Endothelial cell of umbilical vein (primary cell): Measurements from ENCODE around the gene CNPY3. TPM values are rescaled to one million over a fixed set of nuclear protein-coding genes. Genes with fewer than 3 reads are reported as not detected.

Experiments
- BruUV-seq: library from RNA; stranded (reverse); fragments of 400-500 nt; replicated peaks from 2 replicates; lab custom pipeline; 2021; lab: Mats Ljungman, UMichigan
- CTCF ChIA-PET: fragments of 300-600, 350-600 bp; sonication (Branson Sonifier 250); formaldehyde crosslinking; loops from one replicate; lab custom pipeline; 2021; ENCODE audit warnings: antibody characterized with exemption, inconsistent platforms; lab: Charles Lee
- POLR2A ChIA-PET: fragments of 300-600, 350-600 bp; sonication (Branson Sonifier 250); formaldehyde crosslinking; loops from one replicate; lab custom pipeline; 2021; ENCODE audit warnings: antibody characterized with exemption, inconsistent platforms; lab: Charles Lee
- DNase-seq: peaks from one replicate; pipeline ENCODE4 v3.0.0-alpha.2; 2011; ENCODE audit warnings: low read depth, low spot score
- FAIRE-seq: peaks from 2 replicates; lab custom pipeline; 2011; peaks lifted over from hg19 to GRCh38; lab: Jason Lieb, UNC
- H2AFZ ChIP-seq: 2 replicates; pipeline ENCODE4 v1.6.0; 2012; ENCODE audit warnings: low read depth, low read length, control low read depth, inconsistent platforms
- H3K27ac ChIP-seq: 2 replicates; pipeline ENCODE4 v1.5.1; 2011; ENCODE audit warnings: low read depth, mild to moderate bottlenecking, control low read depth, low read length, moderate library complexity; ENCODE audit not compliant: insufficient read depth
- H3K27me3 ChIP-seq, 2 experiments: 2 replicates each; pipeline versions ENCODE4 v1.6.0 to v1.6.1; 2011; ENCODE audit warnings: low read length in 2 of 2, mixed read lengths in 1 of 2; ENCODE audit not compliant: control insufficient read depth in 2 of 2, insufficient read depth in 2 of 2
- H3K36me3 ChIP-seq, 2 experiments: 2 replicates in 1 of 2; 3 replicates in 1 of 2; pipeline ENCODE4 v1.5.1; 2011; ENCODE audit warnings: low read length in 2 of 2, mild to moderate bottlenecking in 1 of 2, moderate library complexity in 1 of 2; ENCODE audit not compliant: control insufficient read depth in 2 of 2, insufficient read depth in 2 of 2; ENCODE audit errors: extremely low read depth in 1 of 2
- H3K4me1 ChIP-seq: 3 replicates; pipeline ENCODE4 v1.5.1; 2011; ENCODE audit warnings: mild to moderate bottlenecking, low read length; ENCODE audit not compliant: control insufficient read depth, insufficient read depth; ENCODE audit errors: extremely low read depth
- H3K4me2 ChIP-seq: 2 replicates; pipeline ENCODE4 v1.6.1; 2011; ENCODE audit warnings: low read length, control low read depth, mixed read lengths; ENCODE audit not compliant: insufficient read depth
- H3K4me3 ChIP-seq, 3 experiments: fragments of 200-600 bp in 1 of 3; sonication (generic), shearing (Covaris generic) in 1 of 3; replicated peaks in 1 of 3; 2 replicates each; pipeline ENCODE4 v1.5.1; 2011 to 2016; ENCODE audit warnings: control low read depth in 3 of 3, low read length in 3 of 3, mild to moderate bottlenecking in 2 of 3, inconsistent platforms in 1 of 3, low read depth in 1 of 3, moderate library complexity in 1 of 3; ENCODE audit not compliant: insufficient read depth in 1 of 3
- H3K79me2 ChIP-seq: 2 replicates; pipeline ENCODE4 v1.6.0; 2012; ENCODE audit warnings: low read length, inconsistent platforms; ENCODE audit not compliant: control insufficient read depth, insufficient read depth
- H3K9ac ChIP-seq: replicated peaks from 2 replicates; pipeline ENCODE3; 2011; ENCODE audit warnings: low read length, control low read depth; ENCODE audit not compliant: insufficient read depth; ENCODE audit errors: extremely low read depth
- H3K9me1 ChIP-seq: replicated peaks from 3 replicates; pipeline ENCODE4 v1.6.0; 2011; ENCODE audit warnings: mild to moderate bottlenecking, low read length; ENCODE audit not compliant: control insufficient read depth, insufficient read depth; ENCODE audit errors: extremely low read depth
- H3K9me3 ChIP-seq: replicated peaks from 2 replicates; pipeline ENCODE4 v1.5.1; 2012; ENCODE audit warnings: low read length, inconsistent platforms; ENCODE audit not compliant: control insufficient read depth, insufficient read depth
- H4K20me1 ChIP-seq: replicated peaks from 2 replicates; pipeline ENCODE3; 2011; ENCODE audit warnings: mild to moderate bottlenecking, low read length; ENCODE audit not compliant: control insufficient read depth, insufficient read depth; ENCODE audit errors: extremely low read depth
- EZH2 ChIP-seq: IDR thresholded peaks from 2 replicates; pipeline ENCODE4 v1.6.1; 2012; ENCODE audit warnings: borderline replicate concordance, low read depth, mild to moderate bottlenecking, moderate library complexity, low read length, inconsistent platforms; ENCODE audit not compliant: severe bottlenecking
- FOS ChIP-seq: IDR thresholded peaks from 2 replicates; pipeline ENCODE4 v1.6.1; 2011; ENCODE audit warnings: mild to moderate bottlenecking, low read length, moderate library complexity, borderline replicate concordance; ENCODE audit not compliant: insufficient read depth
- GATA2 ChIP-seq: IDR thresholded peaks from 2 replicates; pipeline ENCODE4 v1.7.0; 2011; ENCODE audit warnings: low read depth, mild to moderate bottlenecking, moderate library complexity, mixed read lengths, low read length; ENCODE audit not compliant: insufficient read length, insufficient read depth
- JUN ChIP-seq: IDR thresholded peaks from 2 replicates; pipeline ENCODE4 v1.6.1; 2011; ENCODE audit warnings: borderline replicate concordance, low read depth; ENCODE audit not compliant: insufficient read length, insufficient read depth
- MYC ChIP-seq: IDR thresholded peaks from one replicate; pipeline ENCODE4 v1.6.1; 2011; ENCODE audit warnings: mild to moderate bottlenecking, low read depth, low read length
- POLR2A ChIP-seq: IDR thresholded peaks from 2 replicates; pipeline ENCODE4 v1.6.1; 2012; ENCODE audit warnings: low read depth, mild to moderate bottlenecking, control low read depth, low read length
- POLR2AphosphoS5 ChIP-seq: IDR thresholded peaks from 2 replicates; pipeline ENCODE4 v1.6.1; 2012; ENCODE audit warnings: low read depth, mild to moderate bottlenecking, control low read depth, low read length, moderate library complexity; ENCODE audit not compliant: insufficient read depth
- dilution Hi-C: fragments of 300-500 bp; cut with MboI; formaldehyde crosslinking; loops from one replicate; pipeline ENCODE4 v1.15.0; 2019; ENCODE audit warnings: low sequenced_read_pairs; ENCODE audit not compliant: extremely low pct_ligation_motif_present
- intact Hi-C: fragments of 100-400 bp; cut with micrococcal nuclease; formaldehyde crosslinking; loops from one replicate; pipeline ENCODE4 v1.10.0; 2022
- polyA plus RNA-seq, 4 experiments: library from polyadenylated mRNA; depleted of rRNA in 3 of 4; stranded (reverse) in 3 of 4; unstranded in 1 of 4; fragments of >200 nt; gene quantifications; 2 replicates each; pipeline versions ENCODE4 v1.2.1 to v1.2.3, GENCODE V29; 2011 to 2012; ENCODE audit warnings: missing spikeins in 1 of 4
- total RNA-seq: library from RNA; stranded (reverse); gene quantifications from 2 replicates; pipeline ENCODE4 v1.2.3, GENCODE V29; 2021
- TF ChIP-seq, protein P1 (sequence below): IDR thresholded peaks from 2 replicates; pipeline ENCODE4 v1.6.1; 2011; ENCODE audit not compliant: insufficient read depth, insufficient read length
- TF ChIP-seq, protein P2 (sequence below), 2 donors: IDR thresholded peaks; 1 replicate in 1 of 2; 2 replicates in 1 of 2; pipeline ENCODE4 v1.5.1; 2011; ENCODE audit warnings: low read length in 2 of 2, mild to moderate bottlenecking in 2 of 2, moderate library complexity in 2 of 2, control low read depth in 1 of 2, inconsistent platforms in 1 of 2, low read depth in 1 of 2; ENCODE audit not compliant: insufficient read depth in 1 of 2; ENCODE audit errors: extremely low read depth in 1 of 2

Gene CNPY3
- total and polyA plus RNA-seq, 2 donors (not counting 3 experiments of a cell fraction or from before 2014, with no cell fraction given) = 40.8 to 53.1 TPM

DNA sequence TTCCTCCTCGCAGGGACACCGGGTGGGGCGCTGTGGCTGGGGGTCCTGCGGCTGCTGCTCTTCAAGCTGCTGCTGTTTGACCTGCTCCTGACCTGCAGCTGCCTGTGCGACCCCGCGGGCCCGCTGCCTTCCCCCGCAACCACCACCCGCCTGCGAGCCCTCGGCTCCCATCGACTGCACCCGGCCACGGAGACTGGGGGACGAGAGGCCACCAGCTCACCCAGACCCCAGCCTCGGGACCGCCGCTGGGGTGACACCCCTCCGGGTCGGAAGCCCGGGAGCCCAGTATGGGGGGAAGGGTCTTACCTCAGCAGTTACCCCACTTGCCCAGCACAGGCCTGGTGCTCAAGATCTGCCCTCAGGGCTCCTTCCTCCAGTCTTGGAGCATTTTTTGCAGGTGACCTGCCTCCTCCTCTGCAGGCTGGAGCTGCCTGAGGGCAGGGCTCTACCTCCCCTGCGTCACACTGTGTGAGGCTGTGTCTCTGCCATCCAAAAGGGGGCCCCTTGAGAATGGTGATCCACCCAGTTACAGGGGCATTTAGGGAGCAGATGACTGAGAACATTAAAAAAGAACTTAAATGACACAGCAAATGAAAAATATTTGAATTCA is 3.9 kb upstream of the CNPY3 start:
- no peaks in the 10 kb centered on the region for H4K20me1 ChIP-seq
- H3K9me3 ChIP-seq = no peaks in the 10 kb centered on the region
- FAIRE-seq (no peak), DNase-seq (no peak)
- H3K4me3 ChIP-seq = no peak overlapping the region
- no peak overlapping the region for H3K27ac ChIP-seq
- H3K9ac ChIP-seq = no peak overlapping the region
- ChIA-PET POLR2A (no interaction called here), CTCF (no interaction called here)
- no peak overlapping the region for H3K4me2 ChIP-seq
- dilution Hi-C loops (no loop called here), intact Hi-C loops (no loop called here)
- no peak overlapping the region for H2AFZ ChIP-seq
- H3K79me2 ChIP-seq = peaks cover 3% of the 10 kb centered on the region
- BruUV-seq = no TSS peak
- H3K27me3 ChIP-seq = peaks cover 0 to 3% of the 10 kb centered on the region in 2 experiments
- TF ChIP-seq MYC (no peak), FOS (no peak), EZH2 (no peak), POLR2A (no peak), GATA2 (no peak), POLR2AphosphoS5 (no peak), JUN (no peak)
- TF ChIP-seq, protein P1, sequence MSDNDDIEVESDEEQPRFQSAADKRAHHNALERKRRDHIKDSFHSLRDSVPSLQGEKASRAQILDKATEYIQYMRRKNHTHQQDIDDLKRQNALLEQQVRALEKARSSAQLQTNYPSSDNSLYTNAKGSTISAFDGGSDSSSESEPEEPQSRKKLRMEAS = no peak
- TF ChIP-seq, protein P2, sequence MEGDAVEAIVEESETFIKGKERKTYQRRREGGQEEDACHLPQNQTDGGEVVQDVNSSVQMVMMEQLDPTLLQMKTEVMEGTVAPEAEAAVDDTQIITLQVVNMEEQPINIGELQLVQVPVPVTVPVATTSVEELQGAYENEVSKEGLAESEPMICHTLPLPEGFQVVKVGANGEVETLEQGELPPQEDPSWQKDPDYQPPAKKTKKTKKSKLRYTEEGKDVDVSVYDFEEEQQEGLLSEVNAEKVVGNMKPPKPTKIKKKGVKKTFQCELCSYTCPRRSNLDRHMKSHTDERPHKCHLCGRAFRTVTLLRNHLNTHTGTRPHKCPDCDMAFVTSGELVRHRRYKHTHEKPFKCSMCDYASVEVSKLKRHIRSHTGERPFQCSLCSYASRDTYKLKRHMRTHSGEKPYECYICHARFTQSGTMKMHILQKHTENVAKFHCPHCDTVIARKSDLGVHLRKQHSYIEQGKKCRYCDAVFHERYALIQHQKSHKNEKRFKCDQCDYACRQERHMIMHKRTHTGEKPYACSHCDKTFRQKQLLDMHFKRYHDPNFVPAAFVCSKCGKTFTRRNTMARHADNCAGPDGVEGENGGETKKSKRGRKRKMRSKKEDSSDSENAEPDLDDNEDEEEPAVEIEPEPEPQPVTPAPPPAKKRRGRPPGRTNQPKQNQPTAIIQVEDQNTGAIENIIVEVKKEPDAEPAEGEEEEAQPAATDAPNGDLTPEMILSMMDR (IDR thresholded peaks at IDR 0.05; ENCODE audit: extremely low read depth in 1 of 2, insufficient read depth in 1 of 2, low read depth in 1 of 2, low read length in 2 of 2) = no peak
- no peaks in the 10 kb centered on the region for H3K9me1 ChIP-seq
- peaks cover 13% of the 10 kb centered on the region for H3K4me1 ChIP-seq
- H3K36me3 ChIP-seq = no peaks in the 10 kb centered on the region
